ENCODE results near the gene PTS. TPM values are rescaled to one million over a fixed set of nuclear protein-coding genes. Genes with fewer than 3 reads are reported as not detected.

The PTS gene
- total RNA-seq, 3 donors from 2014 or later, result 27.4 to 29.5 (median 27.7) TPM

- intact Hi-C loops (cut with DNase I, micrococcal nuclease), result no loop called here
- no peak for ATAC-seq
These were observed 3.9 kb upstream of the PTS start for GRCh38 chr11:112222303-112222702.

DNA sequence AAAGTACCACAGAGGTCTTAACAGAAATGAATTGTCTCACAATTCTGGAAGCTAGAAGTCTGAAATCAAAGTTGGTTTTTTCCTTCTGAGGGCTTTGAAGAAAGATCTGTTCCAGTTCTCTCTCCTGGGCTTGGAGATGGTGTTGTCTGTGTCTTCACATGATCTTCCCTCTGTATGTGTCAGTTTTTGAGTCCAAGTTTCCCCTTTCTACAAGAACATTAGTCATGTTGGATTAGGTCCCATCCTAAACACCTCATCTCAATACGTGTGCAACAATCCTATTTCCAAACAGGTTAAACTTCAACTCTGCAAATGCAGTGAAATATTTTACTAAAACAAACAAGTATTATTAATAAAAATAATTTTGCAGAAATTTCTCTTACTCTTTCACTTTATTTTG lies 3.1 kb upstream of the PTS start:
- no peaks in the 10 kb centered on the region for H3K36me3 ChIP-seq (ENCODE audit: low read depth)
- no peak overlapping the region for H3K4me3 ChIP-seq
- TF ChIP-seq CTCF (IDR thresholded peaks at IDR 0.05), result no peak
- no peak for DNase-seq
- peaks cover 11% of the 10 kb centered on the region for H3K4me1 ChIP-seq (ENCODE audit: low read depth)
- intact Hi-C loops (cut with DNase I, micrococcal nuclease), result no loop called here
- H3K9me3 ChIP-seq, result no peaks in the 10 kb centered on the region
- ATAC-seq, result no peak

More at GRCh38 chr11:112222303-112222702, 3.9 kb upstream of the PTS start:
- H3K4me1 ChIP-seq (ENCODE audit: low read depth), result peaks cover 3% of the 10 kb centered on the region
- no peaks in the 10 kb centered on the region for H3K9me3 ChIP-seq
- DNase-seq, result no peak
- TF ChIP-seq CTCF (IDR thresholded peaks at IDR 0.05), result no peak
- H3K36me3 ChIP-seq (ENCODE audit: low read depth), result no peaks in the 10 kb centered on the region
- no peak overlapping the region for H3K4me3 ChIP-seq

GRCh38 chr11:112223754-112224532 lies 2.3 kb upstream of the PTS start:
- TF ChIP-seq CTCF (IDR thresholded peaks at IDR 0.05), result no peak
- H3K9me3 ChIP-seq, result no peaks in the 10 kb centered on the region
- H3K36me3 ChIP-seq (ENCODE audit: low read depth), result no peaks in the 10 kb centered on the region
- ATAC-seq, result no peak
- intact Hi-C loops (cut with DNase I, micrococcal nuclease), result no loop called here
- peaks cover 11% of the 10 kb centered on the region for H3K4me1 ChIP-seq (ENCODE audit: low read depth)
- no peak for DNase-seq
- no peak overlapping the region for H3K4me3 ChIP-seq

DNA sequence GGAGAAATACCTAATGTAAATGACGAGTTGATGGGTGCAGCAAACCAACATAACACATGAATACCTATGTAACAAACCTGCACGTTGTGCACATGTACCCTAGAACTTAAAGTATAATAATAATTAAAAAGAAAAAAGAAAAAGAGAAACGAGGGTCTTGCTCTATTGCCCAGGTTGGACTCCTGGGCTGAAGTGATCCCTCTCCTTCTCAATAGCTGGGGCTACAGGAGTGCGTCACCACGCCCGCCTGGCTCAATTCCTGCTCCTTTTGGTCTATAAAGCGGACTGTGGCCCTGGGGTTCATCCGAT lies 521 bp upstream of the PTS start:
- ATAC-seq (no peak), DNase-seq (peak in 1 of 3 donors; percentile 71)
- Histone ChIP-seq H3K36me3 (ENCODE audit: low read depth) (no peaks in the 10 kb centered on the region), H3K9me3 (no peaks in the 10 kb centered on the region), H3K4me3 (peak overlapping the region; percentile 52), H3K4me1 (ENCODE audit: low read depth) (peaks cover 11% of the 10 kb centered on the region)
- TF ChIP-seq CTCF (IDR thresholded peaks at IDR 0.05), result no peak
- intact Hi-C loops (cut with DNase I, micrococcal nuclease), result no loop called here

- no peak for TF ChIP-seq CTCF (IDR thresholded peaks at IDR 0.05)
- DNase-seq (no peak), ATAC-seq (peak; percentile 61)
- Histone ChIP-seq H3K9me3 (no peaks in the 10 kb centered on the region), H3K4me3 (peak overlapping the region; percentile 52), H3K4me1 (ENCODE audit: low read depth) (peaks cover 11% of the 10 kb centered on the region), H3K36me3 (ENCODE audit: low read depth) (no peaks in the 10 kb centered on the region)
- intact Hi-C loops (cut with DNase I, micrococcal nuclease), result no loop called here
These were observed 688 bp downstream of the PTS start for GRCh38 chr11:112226831-112227401.

All from mucosa of descending colon (tissue), 3 donors.